Tracheal epithelial cell (primary cell): ENCODE results near the gene LORICRIN. TPM values are rescaled to one million over a fixed set of nuclear protein-coding genes. Genes with fewer than 3 reads are reported as not detected.

Experiments used
- total RNA-seq: library from RNA; depleted of rRNA; stranded (reverse); fragments of >200 nt; gene quantifications from 2 replicates; pipeline ENCODE4 v1.2.1, GENCODE V29; 2014

LORICRIN gene, protein sequence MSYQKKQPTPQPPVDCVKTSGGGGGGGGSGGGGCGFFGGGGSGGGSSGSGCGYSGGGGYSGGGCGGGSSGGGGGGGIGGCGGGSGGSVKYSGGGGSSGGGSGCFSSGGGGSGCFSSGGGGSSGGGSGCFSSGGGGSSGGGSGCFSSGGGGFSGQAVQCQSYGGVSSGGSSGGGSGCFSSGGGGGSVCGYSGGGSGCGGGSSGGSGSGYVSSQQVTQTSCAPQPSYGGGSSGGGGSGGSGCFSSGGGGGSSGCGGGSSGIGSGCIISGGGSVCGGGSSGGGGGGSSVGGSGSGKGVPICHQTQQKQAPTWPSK
- not detected in 2 replicates for total RNA-seq

DNA sequence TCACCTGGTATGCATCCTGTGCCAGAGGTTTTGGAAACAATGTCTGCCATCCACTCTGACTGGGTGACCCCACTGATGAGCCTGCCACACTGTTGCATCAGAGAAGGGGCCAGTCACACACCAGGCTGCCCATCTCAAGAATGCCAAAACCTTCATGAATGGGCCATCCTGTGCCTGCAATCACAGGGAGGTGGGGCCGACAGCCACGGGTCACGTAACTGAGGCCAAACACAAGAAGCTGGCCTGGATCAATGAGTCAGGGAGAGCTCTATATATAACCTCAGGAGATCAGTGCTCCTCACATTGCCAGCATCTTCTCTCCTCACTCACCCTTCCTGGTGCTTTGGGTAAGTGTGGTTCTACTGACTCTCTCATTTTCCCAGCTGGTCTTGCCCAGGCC, at the start of gene LORICRIN:
Gene LORICRIN, plus strand, starts transcription at position 301 of the 400 bp plus-strand sequence. CDS start 1,263 bp downstream, outside the sequence.

DNA sequence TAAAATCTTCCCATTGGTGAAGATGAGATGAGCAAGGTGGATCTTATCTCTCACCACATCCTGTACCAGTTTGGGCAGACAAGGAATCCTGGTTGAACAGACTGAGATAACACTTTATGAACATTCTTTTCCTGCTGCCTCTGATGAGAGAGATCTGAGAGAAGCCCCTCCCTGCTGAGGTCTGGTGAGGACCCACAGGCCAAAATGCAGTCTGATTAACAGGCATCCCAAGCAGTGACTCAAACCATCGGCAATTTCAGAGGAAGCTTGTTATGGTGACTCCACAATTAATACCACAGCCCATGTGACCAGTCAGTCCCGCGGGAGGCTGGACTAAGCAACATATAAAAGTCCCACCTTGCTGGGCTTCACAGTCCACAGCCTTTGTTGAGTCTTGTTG, 42.3 kb upstream of the LORICRIN start, which contains the start of gene PRR9:
Gene PRR9, plus strand, starts transcription at position 373 of the 400 bp plus-strand sequence. CDS start 561 bp downstream, outside the sequence.

Other genes with a start within 250 kb of the LORICRIN start
- gene SPRR1B, start 228.5 kb upstream of the LORICRIN start, total RNA-seq: 14.7 and 15.3 TPM in 2 replicates
- 1.1 TPM in 1 of 2 replicates, not detected in the other for gene SPRR2D, start 218.6 kb upstream of the LORICRIN start, total RNA-seq
- 1.9 and 3.0 TPM in 2 replicates for gene SPRR2A, start 202.2 kb upstream of the LORICRIN start, total RNA-seq
- not detected in 2 replicates for gene SPRR2B, start 188.1 kb upstream of the LORICRIN start, total RNA-seq
- gene SPRR2E, start 165.2 kb upstream of the LORICRIN start, total RNA-seq: 0.85 and 0.96 TPM in 2 replicates
- not detected in 2 replicates for gene SPRR2F, start 146.2 kb upstream of the LORICRIN start, total RNA-seq
- not detected in 2 replicates for gene SPRR2G, start 108.8 kb upstream of the LORICRIN start, total RNA-seq
- not detected in 2 replicates for gene LELP1, start 56.3 kb upstream of the LORICRIN start, total RNA-seq
- not detected in 2 replicates for gene PRR9, start 42.1 kb upstream of the LORICRIN start, total RNA-seq
- gene PGLYRP3, start 53.3 kb downstream of the LORICRIN start, total RNA-seq: 1.7 TPM in 1 of 2 replicates, not detected in the other
- 0.64 and 1.9 TPM in 2 replicates for gene PGLYRP4, start 89.2 kb downstream of the LORICRIN start, total RNA-seq
- gene S100A9, start 98.2 kb downstream of the LORICRIN start, total RNA-seq: 302 and 949 TPM in 2 replicates
- gene S100A12, start 115.9 kb downstream of the LORICRIN start, total RNA-seq: 1.7 TPM in 1 of 2 replicates, not detected in the other
- 19.4 and 185 TPM in 2 replicates for gene S100A8, start 131.4 kb downstream of the LORICRIN start, total RNA-seq
- gene S100A7A, start 156.8 kb downstream of the LORICRIN start, total RNA-seq: under 0.01 TPM in 1 of 2 replicates, not detected in the other
- gene S100A7, start 201.0 kb downstream of the LORICRIN start, total RNA-seq: 1.4 TPM in 1 of 2 replicates, not detected in the other